Measurements from ENCODE around the gene AK6. TPM values are rescaled to one million over a fixed set of nuclear protein-coding genes. Genes with fewer than 3 reads are reported as not detected.

Gene AK6
- total RNA-seq, result 42.7 and 80.4 TPM in 2 replicates

GRCh38 chr5:69369340-69370121, at the start of gene AK6, which contains the start of the genes RAD17 and TAF9:
Gene AK6, minus strand, starts transcription at chr5:69369520. Its CDS starts 30 bp downstream, at chr5:69369490.
Gene RAD17, plus strand, starts transcription at chr5:69369818. Its CDS starts 2,391 bp downstream, at chr5:69372209.
Gene TAF9, minus strand, starts transcription at chr5:69369520. Its CDS starts 3,783 bp downstream, at chr5:69365737.

DNA sequence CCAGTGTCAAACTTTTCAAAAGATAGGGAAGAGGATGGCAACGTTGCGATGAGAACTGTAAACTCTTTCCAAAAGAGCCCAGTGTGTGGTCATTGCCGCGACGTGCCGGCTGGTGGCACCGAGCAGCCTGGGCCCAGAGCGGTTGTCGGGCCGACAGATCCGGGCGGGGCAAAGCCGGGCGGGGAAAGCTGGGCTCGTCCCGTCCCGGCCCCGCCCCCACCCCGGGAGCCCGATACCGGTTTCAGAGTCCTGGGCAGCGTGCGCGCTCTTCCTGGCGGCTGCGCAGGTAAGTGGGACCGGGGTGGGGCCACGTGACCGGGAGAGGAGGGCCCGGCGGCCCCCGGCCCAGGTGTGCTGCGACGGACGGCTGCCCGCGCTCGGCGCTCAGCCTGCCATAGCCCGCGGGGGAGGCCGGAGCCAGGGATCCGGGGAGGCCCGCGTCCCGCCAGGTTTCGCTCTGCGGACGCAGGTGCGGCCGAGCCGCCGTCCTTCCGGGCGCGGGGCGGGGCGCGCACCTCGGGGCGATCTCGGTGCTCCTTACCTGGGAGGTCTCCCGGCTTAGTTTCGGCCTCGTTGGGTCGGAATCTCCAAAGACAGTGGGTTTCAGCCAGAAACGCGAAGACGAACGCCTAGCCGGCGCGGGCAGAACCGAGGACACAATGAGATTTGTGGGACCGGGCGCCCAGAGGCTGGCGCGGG, 45.7 kb upstream of the AK6 start, which contains the start of gene MARVELD2:
Gene MARVELD2 (plus strand): TSS at position 232 of the 699 bp plus-strand sequence. CDS start 4,270 bp downstream, outside the sequence.

Other genes starting within 250 kb of the AK6 start
- 7.2 and 10.8 TPM in 2 replicates for gene CCNB1, start 202.4 kb downstream of the AK6 start, total RNA-seq
- 2.9 and 6.2 TPM in 2 replicates for gene CENPH, start 179.9 kb downstream of the AK6 start, total RNA-seq
- gene CDK7, start 134.6 kb downstream of the AK6 start, total RNA-seq, result 46.8 and 61.9 TPM in 2 replicates
- gene CCDC125, start 36.7 kb downstream of the AK6 start, total RNA-seq, result 5.8 and 11.3 TPM in 2 replicates
- gene TAF9, start within 50 bp of the AK6 start, total RNA-seq, result 102 and 108 TPM in 2 replicates
- 24.8 and 29.7 TPM in 2 replicates for gene RAD17, start 298 bp upstream of the AK6 start, total RNA-seq
- 42.0 and 53.6 TPM in 2 replicates for gene MARVELD2, start 45.6 kb upstream of the AK6 start, total RNA-seq
- gene OCLN, start 123.3 kb upstream of the AK6 start, total RNA-seq, result 67.5 and 148 TPM in 2 replicates
- gene GTF2H2C, start 190.7 kb upstream of the AK6 start, total RNA-seq, result 33.8 and 51.5 TPM in 2 replicates